Embryonic facial prominence (tissue), 1 donor: Measurements from ENCODE around the gene YPEL2.
"Not testable (repeated sequence)": the region's sequence is repeated elsewhere in the genome, so short reads cannot be mapped to it uniquely, and the experiment has no call there.

ENCODE experiments used
- DNase-seq: peaks from one replicate; pipeline ENCODE4 v3.0.0-alpha.2; 2016; ENCODE audit errors: extremely low spot score

YPEL2 gene

GRCh38 chr17:59331129-59331928, at the start of gene YPEL2:
Gene YPEL2, plus strand, starts transcription at chr17:59331655. Its CDS starts 21,755 bp downstream, at chr17:59353410.
- DNase-seq: peak; percentile 75

GRCh38 chr17:59284317-59284716, 47.1 kb upstream of the YPEL2 start:
- DNase-seq: no peak

- no peak for DNase-seq
Observed at GRCh38 chr17:59287452-59287851, 44.0 kb upstream of the YPEL2 start.

GRCh38 chr17:59287891-59288290, 43.6 kb upstream of the YPEL2 start:
- no peak for DNase-seq

GRCh38 chr17:59289981-59290301, 41.5 kb upstream of the YPEL2 start:
- DNase-seq: no peak

- DNase-seq: not testable (repeated sequence)
Observed at GRCh38 chr17:59290302-59290998, 41.0 kb upstream of the YPEL2 start.

GRCh38 chr17:59292174-59292523, 39.3 kb upstream of the YPEL2 start:
- no peak for DNase-seq

- DNase-seq: no peak
Observed at GRCh38 chr17:59296190-59296589, 35.3 kb upstream of the YPEL2 start.

- DNase-seq: no peak
Observed at GRCh38 chr17:59298521-59298920, 32.9 kb upstream of the YPEL2 start.

GRCh38 chr17:59299400-59300092, 31.9 kb upstream of the YPEL2 start:
- no peak for DNase-seq

- DNase-seq: no peak
Observed at GRCh38 chr17:59300941-59301340, 30.5 kb upstream of the YPEL2 start.

GRCh38 chr17:59304811-59305210, 26.6 kb upstream of the YPEL2 start:
- DNase-seq: no peak

GRCh38 chr17:59310263-59310920, 21.1 kb upstream of the YPEL2 start:
- DNase-seq: no peak

- peak; percentile 34 for DNase-seq
Observed at GRCh38 chr17:59311051-59311468, 20.4 kb upstream of the YPEL2 start.

- not testable (repeated sequence) for DNase-seq
Observed at GRCh38 chr17:59311521-59311920, 19.9 kb upstream of the YPEL2 start.

GRCh38 chr17:59315866-59316265, 15.6 kb upstream of the YPEL2 start:
- no peak for DNase-seq

GRCh38 chr17:59327121-59327980, 4.1 kb upstream of the YPEL2 start:
- no peak for DNase-seq

- DNase-seq: no peak
Observed at GRCh38 chr17:59327981-59328290, 3.5 kb upstream of the YPEL2 start.

- DNase-seq: no peak
Observed at GRCh38 chr17:59328601-59329000, 2.9 kb upstream of the YPEL2 start.

- no peak for DNase-seq
Observed at GRCh38 chr17:59329176-59330052, 2.0 kb upstream of the YPEL2 start.
